ENCODE measurements around the gene CDK17.

GRCh38 chr12:96297504-96297903 is 102.7 kb downstream of the CDK17 start:
- no peak for TF ChIP-seq EP300 (IDR thresholded peaks at IDR 0.05; ENCODE audit: borderline replicate concordance in 1 of 2, low read depth in 2 of 2, low read length in 2 of 2)
- TF ChIP-seq RAD21 (IDR thresholded peaks at IDR 0.05 in 1 of 2, conservative IDR thresholded peaks at IDR 0.05 in 1 of 2; ENCODE audit: low read depth in 2 of 2, low read length in 2 of 2), result no peak
- TF ChIP-seq BRCA1 (IDR thresholded peaks at IDR 0.05; ENCODE audit: low read depth, low read length), result no peak
- TF ChIP-seq SUZ12 (IDR thresholded peaks at IDR 0.05; ENCODE audit: low read length), result no peak
- TF ChIP-seq YY1 (IDR thresholded peaks at IDR 0.05; ENCODE audit: low read depth, low read length), result no peak
- no peak for TF ChIP-seq CTCF (IDR thresholded peaks at IDR 0.05; ENCODE audit: control extremely low read depth in 1 of 3, insufficient read depth in 1 of 3, low read depth in 1 of 3, low read length in 3 of 3)
- no peak for TF ChIP-seq POLR2A (IDR thresholded peaks at IDR 0.05; ENCODE audit: control extremely low read depth in 1 of 2, low read depth in 2 of 2, low read length in 2 of 2)
- TF ChIP-seq RNF2 (IDR thresholded peaks at IDR 0.05; ENCODE audit: borderline replicate concordance, low read depth, low read length, missing control alignments, poor library complexity, severe bottlenecking), result no peak
- no peak for TF ChIP-seq MAX (IDR thresholded peaks at IDR 0.05)
- no peak for TF ChIP-seq USF2 (IDR thresholded peaks at IDR 0.05; ENCODE audit: low read length)
- no peak for TF ChIP-seq GTF2F1 (IDR thresholded peaks at IDR 0.05; ENCODE audit: borderline replicate concordance, low read depth, low read length)
- TF ChIP-seq TEAD4 (IDR thresholded peaks at IDR 0.05; ENCODE audit: low read depth, low read length), result no peak
- no peak for TF ChIP-seq SIN3A (conservative IDR thresholded peaks at IDR 0.05 in 1 of 2, IDR thresholded peaks at IDR 0.05 in 1 of 2; ENCODE audit: low read depth in 1 of 2, low read length in 2 of 2)
- TF ChIP-seq POLR2AphosphoS5 (IDR thresholded peaks at IDR 0.05; ENCODE audit: low read depth, low read length), result no peak
